IMR-90 (cell line): ENCODE measurements around the gene KIF1C. TPM values are rescaled to one million over a fixed set of nuclear protein-coding genes. Genes with fewer than 3 reads are reported as not detected.

Experiments
- ATAC-seq: fragments of 200-7000 bp; cut with Tn5 transposase; 2 replicates; pipeline ENCODE4 v1.9.1; 2020; ENCODE audit warnings: low read depth, mild to moderate bottlenecking, moderate library complexity
- BruUV-seq: library from RNA; stranded (reverse); fragments of 400-500 nt; replicated peaks from 2 replicates; lab custom pipeline; 2021; lab: Mats Ljungman, UMichigan
- CTCF ChIA-PET: fragments of 300-600 bp; formaldehyde crosslinking; extraction: SDS; loops from one replicate; lab custom pipeline; 2021; ENCODE audit warnings: antibody characterized with exemption; lab: Yijun Ruan, JAX
- POLR2A ChIA-PET: fragments of 300-600 bp; sonication (Branson Sonifier 250); formaldehyde crosslinking; loops from one replicate; lab custom pipeline; 2022; ENCODE audit warnings: antibody characterized with exemption; ENCODE audit not compliant: unreplicated experiment; lab: Charles Lee
- DNase-seq: peaks from one replicate; pipeline ENCODE4 v3.0.0; 2013
- H2AFZ ChIP-seq: replicated peaks from 2 replicates; pipeline ENCODE3; 2013; ENCODE audit warnings: low read length, mild to moderate bottlenecking; ENCODE audit not compliant: poor library complexity
- H2AK5ac ChIP-seq: 2 replicates; pipeline ENCODE4 v1.6.1; 2013; ENCODE audit warnings: low read depth, low read length, inconsistent platforms
- H2AK9ac ChIP-seq: replicated peaks from 2 replicates; pipeline ENCODE3; 2013; ENCODE audit warnings: mild to moderate bottlenecking, low read depth, low read length, moderate library complexity; ENCODE audit not compliant: poor library complexity
- H2BK120ac ChIP-seq: 2 replicates; pipeline ENCODE4 v1.6.1; 2013; ENCODE audit warnings: low read depth, low read length, inconsistent platforms
- H2BK15ac ChIP-seq: 3 replicates; pipeline ENCODE4 v1.6.1; 2013; ENCODE audit warnings: low read depth, low read length, inconsistent platforms
- H2BK20ac ChIP-seq: 2 replicates; pipeline ENCODE4 v1.6.1; 2013; ENCODE audit warnings: low read depth, mild to moderate bottlenecking, inconsistent platforms, low read length, moderate library complexity
- H2BK5ac ChIP-seq: 2 replicates; pipeline ENCODE4 v1.6.1; 2013; ENCODE audit warnings: mild to moderate bottlenecking, low read depth, low read length, inconsistent platforms; ENCODE audit not compliant: poor library complexity, severe bottlenecking
- H3K14ac ChIP-seq: replicated peaks from 2 replicates; pipeline ENCODE4 v1.6.1; 2013; ENCODE audit warnings: low read depth, low read length, inconsistent platforms
- H3K18ac ChIP-seq: 2 replicates; pipeline ENCODE4 v1.6.1; 2013; ENCODE audit warnings: low read depth, low read length, control low read depth
- H3K23ac ChIP-seq: 2 replicates; pipeline ENCODE4 v1.6.1; 2013; ENCODE audit warnings: low read depth, low read length, inconsistent platforms
- H3K27ac ChIP-seq: 2 replicates; pipeline ENCODE4 v1.5.1; 2013; ENCODE audit warnings: mild to moderate bottlenecking, control low read depth, low read length; ENCODE audit not compliant: insufficient read depth
- H3K27me3 ChIP-seq: 2 replicates; pipeline ENCODE4 v1.6.1; 2013; ENCODE audit warnings: low read length; ENCODE audit not compliant: control insufficient read depth, insufficient read depth
- H3K36me3 ChIP-seq: 2 replicates; pipeline ENCODE4 v1.6.1; 2013; ENCODE audit warnings: low read length, mixed read lengths; ENCODE audit not compliant: control insufficient read depth, insufficient read depth
- H3K4ac ChIP-seq: 2 replicates; pipeline ENCODE4 v1.6.1; 2013; ENCODE audit warnings: low read depth, low read length, inconsistent platforms
- H3K4me1 ChIP-seq: 2 replicates; pipeline ENCODE4 v1.6.1; 2013; ENCODE audit warnings: low read length, mixed read lengths; ENCODE audit not compliant: control insufficient read depth, insufficient read depth
- H3K4me2 ChIP-seq: 2 replicates; pipeline ENCODE4 v1.6.1; 2013; ENCODE audit warnings: low read depth, mild to moderate bottlenecking, control low read depth, low read length, moderate library complexity
- H3K4me3 ChIP-seq: 2 replicates; pipeline ENCODE4 v1.5.1; 2013; ENCODE audit warnings: low read depth, mild to moderate bottlenecking, control low read depth, low read length, moderate library complexity; ENCODE audit not compliant: insufficient read depth
- H3K56ac ChIP-seq: 2 replicates; pipeline ENCODE4 v1.6.1; 2013; ENCODE audit warnings: low read length, inconsistent platforms; ENCODE audit not compliant: insufficient read depth; ENCODE audit errors: extremely low read depth
- H3K79me1 ChIP-seq, 2 experiments: 2 replicates each; pipeline ENCODE4 v1.6.1; 2013; ENCODE audit warnings: low read length in 2 of 2, inconsistent platforms in 1 of 2, low read depth in 1 of 2
- H3K9ac ChIP-seq: 2 replicates; pipeline ENCODE4 v1.6.1; 2013; ENCODE audit warnings: low read depth, low read length, control low read depth
- H3K9me1 ChIP-seq: 2 replicates; pipeline ENCODE4 v1.6.1; 2013; ENCODE audit warnings: low read length, inconsistent platforms; ENCODE audit not compliant: insufficient read depth
- H3K9me3 ChIP-seq: 2 replicates; pipeline ENCODE4 v1.6.1; 2013; ENCODE audit warnings: low read length; ENCODE audit not compliant: control insufficient read depth, insufficient read depth
- H4K20me1 ChIP-seq: 2 replicates; pipeline ENCODE4 v1.6.1; 2013; ENCODE audit warnings: low read length, inconsistent platforms; ENCODE audit not compliant: insufficient read depth
- H4K5ac ChIP-seq: 2 replicates; pipeline ENCODE4 v1.6.1; 2013; ENCODE audit warnings: mild to moderate bottlenecking, low read depth, low read length, control low read depth
- H4K8ac ChIP-seq, 2 experiments: 2 replicates each; pipeline ENCODE4 v1.6.1; 2013; ENCODE audit warnings: low read depth in 2 of 2, low read length in 2 of 2, control low read depth in 1 of 2, inconsistent platforms in 1 of 2
- H4K91ac ChIP-seq: 2 replicates; pipeline ENCODE4 v1.6.1; 2013; ENCODE audit warnings: low read depth, low read length, inconsistent platforms; ENCODE audit not compliant: insufficient read depth
- BHLHE40 ChIP-seq: fragments of 150-350 bp; IDR thresholded peaks from 2 replicates; pipeline ENCODE4 v1.6.1; 2016; ENCODE audit warnings: mild to moderate bottlenecking, low read depth, low read length
- CEBPB ChIP-seq: IDR thresholded peaks from 2 replicates; pipeline ENCODE4 v1.6.1; 2012; ENCODE audit warnings: low read depth, low read length, improper control_type of control experiment
- CHD1 ChIP-seq: IDR thresholded peaks from 2 replicates; pipeline ENCODE4 v1.6.1; 2012; ENCODE audit warnings: low read depth, low read length, improper control_type of control experiment
- ELK1 ChIP-seq: fragments of 150-350 bp; IDR thresholded peaks from 2 replicates; pipeline ENCODE4 v1.6.1; 2016; ENCODE audit warnings: low read depth, mild to moderate bottlenecking, low read length, moderate library complexity, borderline replicate concordance
- MXI1 ChIP-seq: IDR thresholded peaks from 2 replicates; pipeline ENCODE4 v1.6.1; 2012; ENCODE audit warnings: low read depth, mild to moderate bottlenecking, low read length, moderate library complexity, borderline replicate concordance
- NFE2L2 ChIP-seq: fragments of 150-350 bp; IDR thresholded peaks from 2 replicates; pipeline ENCODE4 v1.6.1; 2016; ENCODE audit warnings: low read depth, mild to moderate bottlenecking, low read length
- RAD21 ChIP-seq: IDR thresholded peaks from 2 replicates; pipeline ENCODE4 v1.6.1; 2012; ENCODE audit warnings: low read length, improper control_type of control experiment
- RCOR1 ChIP-seq: IDR thresholded peaks from 2 replicates; pipeline ENCODE4 v1.6.1; 2012; ENCODE audit warnings: mild to moderate bottlenecking, low read length, improper control_type of control experiment; ENCODE audit not compliant: insufficient replicate concordance
- RFX5 ChIP-seq: IDR thresholded peaks from 2 replicates; pipeline ENCODE4 v1.8.0; 2012; ENCODE audit warnings: low read depth, mild to moderate bottlenecking, low read length, moderate library complexity
- SMC3 ChIP-seq: fragments of 150-350 bp; IDR thresholded peaks from 2 replicates; pipeline ENCODE4 v1.6.1; 2016; ENCODE audit warnings: low read depth, mild to moderate bottlenecking, antibody characterized with exemption, low read length, moderate library complexity
- USF2 ChIP-seq: fragments of 150-350 bp; IDR thresholded peaks from 2 replicates; pipeline ENCODE4 v1.6.1; 2017; ENCODE audit warnings: mild to moderate bottlenecking, antibody characterized with exemption, low read length, low read depth
- WGBS, 2 experiments: methylation state at CpG; one replicate each; pipeline versions ENCODE4 v1.1.5 to v1.1.7; 2013; ENCODE audit warnings: missing lambda C conversion rate in 2 of 2; ENCODE audit not compliant: insufficient read length in 1 of 2; ENCODE audit errors: extremely low coverage in 2 of 2; 5-methylcytosine and 5-hydroxymethylcytosine counted together
- dilution Hi-C: fragments of 300-500 bp; cut with HindIII; formaldehyde crosslinking; loops from one replicate; pipeline ENCODE4 v1.14.3; 2018; ENCODE audit warnings: low sequenced_read_pairs; ENCODE audit not compliant: unreplicated experiment
- in situ Hi-C: fragments of 300-500 bp; cut with MboI; formaldehyde crosslinking; loops from 3 replicates; pipeline ENCODE4 v1.14.3; 2019; ENCODE audit warnings: low sequenced_read_pairs, inconsistent platforms, mixed read lengths
- intact Hi-C: fragments of 100-400 bp; cut with micrococcal nuclease; formaldehyde crosslinking; loops from 2 replicates; pipeline ENCODE4 v1.10.0; 2022
- polyA plus RNA-seq, 3 experiments: library from polyadenylated mRNA; depleted of rRNA; stranded (reverse); fragments of >200 nt; gene quantifications; 2 replicates each; pipeline ENCODE4 v1.2.3, GENCODE V29; 2012; ENCODE audit warnings: low replicate concordance in 1 of 3
- total RNA-seq: library from RNA; depleted of rRNA; stranded (reverse); fragments of >200 nt; gene quantifications from 2 replicates; pipeline ENCODE4 v1.2.3, GENCODE V29; 2012

KIF1C gene
- total and polyA plus RNA-seq, 2 of the 4 experiments (the other 2 are of a cell fraction) = 27.4 to 28.7 TPM

GRCh38 chr17:4973256-4974114 is 24.3 kb upstream of the KIF1C start (continued):
- TF ChIP-seq CEBPB = no peak

GRCh38 chr17:4974115-4974670 is 23.6 kb upstream of the KIF1C start:
- Histone ChIP-seq H4K5ac (no peak overlapping the region), H2AK9ac (peak overlapping the region; percentile 17), H3K18ac (no peak overlapping the region), H3K36me3 (peaks cover 54% of the 10 kb centered on the region), H3K27ac (no peak overlapping the region), H3K9me3 (no peaks in the 10 kb centered on the region), H3K27me3 (no peaks in the 10 kb centered on the region), H3K4me3 (no peak overlapping the region), H3K4me1 (peaks cover 10% of the 10 kb centered on the region), H4K20me1 (peaks cover 6% of the 10 kb centered on the region; the same call in 1 of the 2 replicates), H3K79me1 (peaks cover 10 to 54% of the 10 kb centered on the region in 2 experiments; a peak in 2 of 4 replicates), H3K9me1 (peaks cover 29% of the 10 kb centered on the region), H3K23ac (no peak overlapping the region), H3K56ac (no peak overlapping the region), H2BK5ac (no peak overlapping the region), H2BK20ac (no peak overlapping the region), H3K4ac (no peak overlapping the region), H4K91ac (no peak overlapping the region), H2AK5ac (no peak overlapping the region), H2AFZ (no peak overlapping the region), H2BK120ac (no peak overlapping the region), H2BK15ac (no peak overlapping the region), H3K9ac (no peak overlapping the region), H3K4me2 (no peak overlapping the region), H3K14ac (no peak overlapping the region), H4K8ac (no peak overlapping the region)
- intact Hi-C loops = no loop called here
- dilution Hi-C loops = no loop called here
- WGBS, 2 experiments = no CpG with 5 or more reads among the region's 9 CpGs
- CTCF ChIA-PET = no interaction called here
- no TSS peak for BruUV-seq
- ATAC-seq = no peak
- POLR2A ChIA-PET = no interaction called here
- no peak for DNase-seq
- in situ Hi-C loops = no loop called here
- no peak for TF ChIP-seq ELK1
- TF ChIP-seq SMC3 = no peak
- no peak for TF ChIP-seq MXI1
- TF ChIP-seq RFX5 = no peak
- TF ChIP-seq RAD21 = no peak
- TF ChIP-seq USF2 = no peak
- TF ChIP-seq CHD1 = no peak
- no peak for TF ChIP-seq RCOR1
- no peak for TF ChIP-seq CEBPB
- TF ChIP-seq BHLHE40 = no peak
- no peak for TF ChIP-seq NFE2L2
